ENCODE measurements around the gene PPP1R27.
A peak's percentile ranks its signal among the peaks of the same experiment; 100 is the strongest.
"Not testable (repeated sequence)": the region's sequence is repeated elsewhere in the genome, so short reads cannot be mapped to it uniquely, and the experiment has no call there.

PPP1R27 gene

GRCh38 chr17:81842378-81842724 is 7.5 kb upstream of the PPP1R27 start:
- FAIRE-seq (no peak), DNase-seq (ENCODE audit: low spot score) (no peak)

DNA sequence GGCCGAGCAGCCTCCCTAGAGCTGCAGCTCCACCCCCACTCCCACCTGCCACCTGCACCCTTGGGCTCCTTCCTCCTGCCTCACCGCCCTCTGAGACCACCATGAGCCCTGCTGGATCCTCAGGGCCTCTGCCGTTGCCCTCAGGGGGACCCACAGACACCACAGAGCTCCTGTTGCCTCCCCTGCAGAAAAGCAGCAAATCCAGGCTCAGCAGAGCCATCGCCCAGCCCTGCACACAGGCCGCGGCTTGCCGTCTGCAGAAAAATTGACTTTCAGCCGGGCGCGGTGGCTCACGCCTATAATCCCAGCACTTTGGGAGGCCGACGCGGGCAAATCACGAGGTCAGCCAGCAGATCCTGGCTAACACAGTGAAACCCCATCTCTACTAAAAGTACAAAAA is 7.0 kb upstream of the PPP1R27 start:
- no peak for FAIRE-seq
- no peak for DNase-seq (ENCODE audit: low spot score)

DNA sequence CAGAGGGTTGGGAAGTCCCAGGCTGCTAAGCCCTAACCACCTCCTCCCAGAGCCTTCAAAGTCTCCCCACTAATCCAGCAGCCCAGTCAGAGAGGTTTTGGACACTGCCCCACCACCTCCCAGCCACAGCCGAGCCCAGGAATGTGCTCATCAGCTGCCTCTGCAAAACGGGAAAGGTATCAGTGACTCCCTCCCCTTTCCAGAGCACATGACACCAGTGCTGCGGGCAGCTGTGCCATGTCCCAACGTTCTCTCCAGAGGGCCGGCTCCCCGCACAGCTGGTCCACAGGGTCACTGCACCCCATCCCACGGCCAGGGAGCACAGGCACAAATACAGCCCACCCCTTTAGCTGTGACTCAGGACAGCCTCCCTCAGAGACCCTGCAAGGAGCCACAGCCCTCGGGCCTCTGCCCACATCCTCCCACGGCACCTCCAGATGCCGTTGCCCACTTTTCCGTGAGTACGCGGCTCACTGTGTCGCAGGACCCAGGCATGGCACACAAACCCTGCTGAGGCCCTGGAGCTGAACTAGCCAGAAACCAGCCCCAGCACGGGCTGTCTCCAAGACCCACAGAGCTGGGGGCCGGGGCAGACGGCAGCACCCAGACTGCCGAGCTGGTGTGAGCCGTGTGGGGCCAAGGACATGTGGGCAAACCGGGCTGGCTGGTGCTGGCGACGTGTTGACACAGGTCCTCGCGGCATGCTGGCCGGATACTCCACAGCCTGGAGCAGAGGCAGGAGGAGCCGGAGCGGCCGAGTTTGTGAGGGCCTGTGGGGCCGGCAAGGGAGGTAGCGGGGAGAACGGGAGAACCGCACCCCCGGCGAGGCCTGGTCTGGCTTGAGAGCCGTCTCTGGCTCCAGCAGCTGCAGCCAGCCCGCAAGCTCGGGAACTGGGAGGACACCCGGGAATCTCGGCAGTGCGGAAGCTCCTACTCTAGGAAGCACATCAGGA is 6.3 kb upstream of the PPP1R27 start:
- DNase-seq (ENCODE audit: low spot score) (no peak), FAIRE-seq (no peak)

- FAIRE-seq; DNase-seq (ENCODE audit: low spot score): not testable (repeated sequence)
These were observed 5.2 kb upstream of the PPP1R27 start for GRCh38 chr17:81840059-81840458.

- DNase-seq (ENCODE audit: low spot score): no peak
- no peak for FAIRE-seq
These were observed 4.5 kb upstream of the PPP1R27 start for GRCh38 chr17:81839301-81839700.

GRCh38 chr17:81838753-81839255 is 4.0 kb upstream of the PPP1R27 start:
- FAIRE-seq: no peak
- no peak for DNase-seq (ENCODE audit: low spot score)

- FAIRE-seq (no peak), DNase-seq (ENCODE audit: low spot score) (no peak)
These were observed 2.8 kb upstream of the PPP1R27 start for GRCh38 chr17:81837641-81838040.

DNA sequence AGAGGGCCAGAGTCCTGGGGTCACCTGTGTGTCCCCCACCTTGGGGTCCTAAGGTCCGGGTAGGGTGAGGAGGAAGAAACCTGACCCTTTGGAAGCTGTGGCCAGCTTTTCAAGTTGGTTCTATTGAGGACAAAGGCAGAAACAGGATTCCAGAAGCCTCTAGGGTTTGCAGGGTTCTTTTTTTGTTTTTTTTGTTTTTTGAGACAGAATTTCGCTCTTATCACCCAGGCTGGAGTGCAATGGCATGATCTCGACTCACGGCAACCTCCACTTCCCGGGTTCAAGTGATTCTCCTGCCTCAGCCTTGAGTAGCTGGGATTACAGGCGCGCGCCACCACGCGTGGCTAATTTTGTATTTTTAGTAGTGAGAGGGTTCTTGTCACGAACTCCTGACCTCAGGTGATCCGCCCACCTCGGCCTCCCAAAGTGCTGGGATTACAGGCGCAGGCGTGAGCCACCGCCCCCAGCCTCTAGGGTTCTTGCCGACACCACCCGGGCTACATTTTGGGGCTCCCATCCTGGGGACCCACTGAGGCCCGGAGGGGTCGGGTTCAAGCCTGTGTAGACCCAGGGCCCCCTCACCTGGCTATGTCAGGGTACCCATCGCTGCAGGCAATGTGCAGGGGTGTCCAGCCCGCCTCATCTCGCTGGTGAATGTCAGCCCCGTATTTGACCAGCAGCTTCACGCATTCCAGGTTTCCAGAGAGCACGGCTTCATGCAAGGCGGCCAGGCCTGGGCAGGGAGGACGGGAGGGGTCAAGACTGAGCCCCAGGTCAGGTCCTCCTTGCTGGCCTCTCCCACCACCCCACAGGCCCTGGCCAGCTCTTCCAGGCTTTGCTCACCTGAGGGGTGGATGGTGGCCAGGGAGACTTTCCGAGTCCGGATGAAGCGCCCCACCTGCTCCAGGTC is 674 bp downstream of the PPP1R27 start:
- no peak for FAIRE-seq

DNA sequence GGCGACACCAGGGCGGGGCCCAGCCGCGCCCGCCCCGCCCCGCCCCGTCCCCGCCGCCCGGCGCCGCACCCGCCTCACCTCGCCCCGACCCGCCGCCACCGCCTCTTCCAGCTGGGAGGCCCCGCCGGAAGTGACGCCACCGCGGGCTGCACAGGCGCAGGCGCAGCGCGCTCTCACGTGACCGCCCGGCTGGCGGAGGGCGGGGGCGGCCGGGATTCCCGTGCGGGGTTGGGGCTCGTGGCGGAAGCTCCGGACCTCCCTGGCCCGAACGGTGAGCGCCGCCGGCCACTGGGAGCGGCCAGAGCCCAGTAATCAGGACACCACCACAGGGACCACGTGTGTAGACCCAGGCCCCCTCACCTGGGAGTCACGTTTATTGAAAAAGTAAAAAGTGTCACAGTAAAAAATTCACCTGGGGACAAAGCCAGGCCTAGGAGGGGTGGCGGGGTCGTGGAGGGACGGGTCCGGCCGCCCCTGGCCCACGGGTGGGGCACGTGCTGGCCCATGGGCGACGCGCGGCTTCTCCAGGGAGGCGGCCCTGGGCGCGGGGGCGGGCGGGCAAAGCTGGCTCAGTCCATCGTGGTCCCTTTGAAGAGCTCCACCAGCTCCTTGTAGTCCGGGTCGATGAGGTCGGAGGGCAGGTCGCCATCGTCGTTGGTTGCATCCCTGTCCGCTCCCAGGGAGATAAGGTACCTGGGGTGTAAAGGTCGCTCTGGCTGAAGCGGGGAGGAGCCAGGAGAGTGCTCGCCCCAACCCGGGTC is 1.5 kb downstream of the PPP1R27 start, which contains the start of gene MCRIP1:
MCRIP1 (minus strand) TSS at position 132 of the 761 bp plus-strand sequence. CDS start 8,785 bp downstream, outside the sequence.
- no peak for FAIRE-seq
- peak; percentile 80 for DNase-seq (ENCODE audit: low spot score)

More for the DNA sequence above, 674 bp downstream of the PPP1R27 start:
- no peak for DNase-seq (ENCODE audit: low spot score)

GRCh38 chr17:81832608-81833159 is 2.2 kb downstream of the PPP1R27 start:
- no peak for DNase-seq (ENCODE audit: low spot score)
- no peak for FAIRE-seq

DNA sequence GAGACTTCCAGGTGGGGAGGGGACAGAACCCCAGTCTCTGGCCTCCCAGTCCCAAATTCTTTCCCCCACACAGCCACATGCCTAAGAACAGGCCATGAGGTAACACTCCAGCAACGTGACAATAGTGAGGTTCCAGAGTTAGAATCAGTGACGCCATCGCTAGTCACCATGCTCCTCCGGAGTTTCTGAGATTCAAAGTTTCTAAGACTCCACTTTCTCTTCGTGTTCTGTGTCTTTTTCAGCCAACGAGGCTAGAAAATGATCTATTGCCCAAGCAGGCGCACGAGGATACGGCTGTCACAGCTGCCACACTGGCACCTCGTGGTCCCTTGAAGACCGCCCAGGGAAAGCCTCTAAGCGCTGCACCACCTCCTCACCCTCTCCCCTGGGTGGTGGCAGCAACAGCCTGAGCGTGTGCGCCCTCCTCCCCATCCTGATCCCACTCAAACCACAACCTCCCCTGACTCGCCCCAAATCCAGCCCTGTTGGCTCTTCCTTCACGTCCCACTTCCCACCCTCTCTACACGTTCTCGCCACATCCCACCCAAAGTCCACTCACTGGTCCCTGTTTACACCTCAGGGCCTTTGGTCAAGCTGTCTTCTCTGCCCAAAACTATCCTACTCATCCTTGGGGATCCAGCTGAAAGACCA is 2.8 kb downstream of the PPP1R27 start:
- FAIRE-seq (no peak), DNase-seq (ENCODE audit: low spot score) (no peak)

DNA sequence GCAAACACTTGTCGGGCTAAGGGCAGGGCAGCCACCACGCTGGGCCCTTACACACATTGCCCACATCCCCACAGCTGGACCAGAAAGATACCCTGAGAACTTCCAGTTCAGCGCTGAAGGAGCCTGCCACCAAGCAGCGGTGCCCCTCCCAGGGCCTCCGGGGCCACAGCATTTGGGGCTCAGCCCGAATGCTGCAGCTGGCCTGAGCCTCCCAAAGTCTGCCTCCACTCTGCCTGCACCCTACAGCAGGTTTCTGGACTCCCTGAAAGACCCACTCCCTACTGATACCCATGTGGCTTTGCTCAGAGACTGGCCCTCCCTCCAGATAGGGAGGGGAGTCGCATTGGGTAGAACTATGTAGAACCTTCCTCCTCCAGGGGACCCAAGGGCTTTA is 3.3 kb downstream of the PPP1R27 start:
- no peak for DNase-seq (ENCODE audit: low spot score)
- FAIRE-seq: no peak

- no peak for FAIRE-seq
- DNase-seq (ENCODE audit: low spot score): no peak
These were observed 5.0 kb downstream of the PPP1R27 start for GRCh38 chr17:81829858-81830257.

DNA sequence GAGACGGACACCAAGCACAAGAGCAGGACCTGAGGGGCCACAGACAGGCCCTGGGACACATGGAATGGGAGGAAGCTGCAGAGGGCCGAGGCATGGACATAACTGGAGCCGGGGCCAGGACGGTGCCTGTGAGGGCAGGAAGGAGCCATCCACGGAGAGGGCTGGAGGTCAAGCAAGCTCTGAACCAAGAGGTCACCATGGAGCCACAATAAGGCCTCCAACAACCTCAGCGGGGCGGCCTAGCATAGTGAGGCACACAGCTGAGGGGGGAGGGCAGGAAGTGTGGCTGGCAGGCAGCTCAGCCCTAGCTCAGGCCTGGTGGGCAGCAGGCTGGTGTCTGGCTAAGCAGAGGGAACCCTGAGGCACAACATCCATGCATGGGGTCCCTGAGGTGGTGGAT is 6.2 kb downstream of the PPP1R27 start:
- DNase-seq (ENCODE audit: low spot score) (no peak), FAIRE-seq (no peak)

GRCh38 chr17:81825841-81826466 is 8.9 kb downstream of the PPP1R27 start:
- FAIRE-seq (no peak), DNase-seq (ENCODE audit: low spot score) (no peak)

DNA sequence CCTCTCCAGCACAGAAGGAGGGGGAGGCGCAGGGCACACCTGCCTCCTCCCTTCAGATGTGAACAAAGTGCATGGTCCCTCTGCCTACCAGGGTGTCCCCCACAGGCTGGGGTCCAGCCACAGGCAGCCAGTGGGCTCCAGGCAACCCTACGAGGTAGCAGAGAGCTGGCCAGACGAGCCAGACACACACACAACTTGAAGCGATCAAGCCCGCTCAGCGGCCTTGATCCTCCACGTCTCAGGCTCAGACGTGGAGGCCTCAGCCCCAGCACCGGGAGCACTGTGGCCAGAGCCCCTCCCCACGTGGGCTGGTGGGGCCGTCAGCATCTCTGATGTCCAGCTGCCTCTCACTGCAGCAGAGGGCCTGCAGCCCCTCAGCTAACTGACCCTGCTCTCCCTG is 10.3 kb downstream of the PPP1R27 start:
- FAIRE-seq (no peak), DNase-seq (ENCODE audit: low spot score) (no peak)

DNA sequence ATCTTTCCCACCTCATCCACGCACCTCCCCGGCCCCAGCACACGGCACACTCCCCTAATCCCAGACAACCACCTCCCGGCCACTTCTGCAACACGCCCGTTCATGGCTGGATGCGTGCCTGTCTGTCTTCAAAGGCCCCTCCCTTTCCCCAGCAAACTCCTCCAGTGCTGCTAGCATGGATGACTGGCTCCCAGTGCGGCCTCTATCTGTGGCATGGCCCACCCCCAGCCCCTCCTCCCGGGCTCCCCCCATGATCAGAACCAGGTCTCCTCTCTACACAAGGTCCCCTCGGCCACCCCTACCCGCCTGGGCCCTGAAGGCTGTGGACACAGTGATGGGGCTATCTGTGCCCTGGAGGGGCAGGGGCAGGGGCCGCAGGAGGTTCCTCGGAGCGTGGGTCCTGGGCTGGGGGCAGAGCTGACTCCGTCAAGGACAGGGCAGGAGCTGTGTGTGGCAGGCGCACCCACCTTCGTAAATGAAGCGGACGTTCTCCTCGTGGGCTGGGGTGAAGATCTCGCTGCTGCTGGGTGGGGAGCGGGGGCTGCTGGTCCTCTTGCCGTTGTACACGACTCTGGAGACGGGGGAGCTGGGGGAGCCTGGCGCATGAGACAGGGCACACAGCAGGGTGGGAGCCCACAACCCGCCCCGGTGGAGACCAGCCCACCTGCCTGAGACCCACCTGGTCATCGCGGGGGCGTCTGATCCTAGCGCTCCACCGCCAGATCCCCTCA is 10.9 kb downstream of the PPP1R27 start:
- DNase-seq (ENCODE audit: low spot score) (no peak), FAIRE-seq (no peak)

- DNase-seq (ENCODE audit: low spot score): no peak
- no peak for FAIRE-seq
These were observed 11.6 kb downstream of the PPP1R27 start for GRCh38 chr17:81822996-81823819.
